IMR-90 (cell line): ENCODE measurements around the gene ECSCR. TPM values are rescaled to one million over a fixed set of nuclear protein-coding genes. Genes with fewer than 3 reads are reported as not detected.

Experiments
- ATAC-seq: fragments of 200-7000 bp; cut with Tn5 transposase; 2 replicates; pipeline ENCODE4 v1.9.1; 2020; ENCODE audit warnings: low read depth, mild to moderate bottlenecking, moderate library complexity
- BruUV-seq: library from RNA; stranded (reverse); fragments of 400-500 nt; replicated peaks from 2 replicates; lab custom pipeline; 2021; lab: Mats Ljungman, UMichigan
- CTCF ChIA-PET: fragments of 300-600 bp; formaldehyde crosslinking; extraction: SDS; loops from one replicate; lab custom pipeline; 2021; ENCODE audit warnings: antibody characterized with exemption; lab: Yijun Ruan, JAX
- POLR2A ChIA-PET: fragments of 300-600 bp; sonication (Branson Sonifier 250); formaldehyde crosslinking; loops from one replicate; lab custom pipeline; 2022; ENCODE audit warnings: antibody characterized with exemption; ENCODE audit not compliant: unreplicated experiment; lab: Charles Lee
- DNase-seq: peaks from one replicate; pipeline ENCODE4 v3.0.0; 2013
- H2AFZ ChIP-seq: replicated peaks from 2 replicates; pipeline ENCODE3; 2013; ENCODE audit warnings: low read length, mild to moderate bottlenecking; ENCODE audit not compliant: poor library complexity
- H2AK5ac ChIP-seq: 2 replicates; pipeline ENCODE4 v1.6.1; 2013; ENCODE audit warnings: low read depth, low read length, inconsistent platforms
- H2AK9ac ChIP-seq: replicated peaks from 2 replicates; pipeline ENCODE3; 2013; ENCODE audit warnings: mild to moderate bottlenecking, low read depth, low read length, moderate library complexity; ENCODE audit not compliant: poor library complexity
- H2BK120ac ChIP-seq: 2 replicates; pipeline ENCODE4 v1.6.1; 2013; ENCODE audit warnings: low read depth, low read length, inconsistent platforms
- H2BK15ac ChIP-seq: 3 replicates; pipeline ENCODE4 v1.6.1; 2013; ENCODE audit warnings: low read depth, low read length, inconsistent platforms
- H2BK20ac ChIP-seq: 2 replicates; pipeline ENCODE4 v1.6.1; 2013; ENCODE audit warnings: low read depth, mild to moderate bottlenecking, inconsistent platforms, low read length, moderate library complexity
- H2BK5ac ChIP-seq: 2 replicates; pipeline ENCODE4 v1.6.1; 2013; ENCODE audit warnings: mild to moderate bottlenecking, low read depth, low read length, inconsistent platforms; ENCODE audit not compliant: poor library complexity, severe bottlenecking
- H3K14ac ChIP-seq: replicated peaks from 2 replicates; pipeline ENCODE4 v1.6.1; 2013; ENCODE audit warnings: low read depth, low read length, inconsistent platforms
- H3K18ac ChIP-seq: 2 replicates; pipeline ENCODE4 v1.6.1; 2013; ENCODE audit warnings: low read depth, low read length, control low read depth
- H3K23ac ChIP-seq: 2 replicates; pipeline ENCODE4 v1.6.1; 2013; ENCODE audit warnings: low read depth, low read length, inconsistent platforms
- H3K27ac ChIP-seq: 2 replicates; pipeline ENCODE4 v1.5.1; 2013; ENCODE audit warnings: mild to moderate bottlenecking, control low read depth, low read length; ENCODE audit not compliant: insufficient read depth
- H3K27me3 ChIP-seq: 2 replicates; pipeline ENCODE4 v1.6.1; 2013; ENCODE audit warnings: low read length; ENCODE audit not compliant: control insufficient read depth, insufficient read depth
- H3K36me3 ChIP-seq: 2 replicates; pipeline ENCODE4 v1.6.1; 2013; ENCODE audit warnings: low read length, mixed read lengths; ENCODE audit not compliant: control insufficient read depth, insufficient read depth
- H3K4ac ChIP-seq: 2 replicates; pipeline ENCODE4 v1.6.1; 2013; ENCODE audit warnings: low read depth, low read length, inconsistent platforms
- H3K4me1 ChIP-seq: 2 replicates; pipeline ENCODE4 v1.6.1; 2013; ENCODE audit warnings: low read length, mixed read lengths; ENCODE audit not compliant: control insufficient read depth, insufficient read depth
- H3K4me2 ChIP-seq: 2 replicates; pipeline ENCODE4 v1.6.1; 2013; ENCODE audit warnings: low read depth, mild to moderate bottlenecking, control low read depth, low read length, moderate library complexity
- H3K4me3 ChIP-seq: 2 replicates; pipeline ENCODE4 v1.5.1; 2013; ENCODE audit warnings: low read depth, mild to moderate bottlenecking, control low read depth, low read length, moderate library complexity; ENCODE audit not compliant: insufficient read depth
- H3K56ac ChIP-seq: 2 replicates; pipeline ENCODE4 v1.6.1; 2013; ENCODE audit warnings: low read length, inconsistent platforms; ENCODE audit not compliant: insufficient read depth; ENCODE audit errors: extremely low read depth
- H3K79me1 ChIP-seq, 2 experiments: 2 replicates each; pipeline ENCODE4 v1.6.1; 2013; ENCODE audit warnings: low read length in 2 of 2, inconsistent platforms in 1 of 2, low read depth in 1 of 2
- H3K9ac ChIP-seq: 2 replicates; pipeline ENCODE4 v1.6.1; 2013; ENCODE audit warnings: low read depth, low read length, control low read depth
- H3K9me1 ChIP-seq: 2 replicates; pipeline ENCODE4 v1.6.1; 2013; ENCODE audit warnings: low read length, inconsistent platforms; ENCODE audit not compliant: insufficient read depth
- H3K9me3 ChIP-seq: 2 replicates; pipeline ENCODE4 v1.6.1; 2013; ENCODE audit warnings: low read length; ENCODE audit not compliant: control insufficient read depth, insufficient read depth
- H4K20me1 ChIP-seq: 2 replicates; pipeline ENCODE4 v1.6.1; 2013; ENCODE audit warnings: low read length, inconsistent platforms; ENCODE audit not compliant: insufficient read depth
- H4K5ac ChIP-seq: 2 replicates; pipeline ENCODE4 v1.6.1; 2013; ENCODE audit warnings: mild to moderate bottlenecking, low read depth, low read length, control low read depth
- H4K8ac ChIP-seq, 2 experiments: 2 replicates each; pipeline ENCODE4 v1.6.1; 2013; ENCODE audit warnings: low read depth in 2 of 2, low read length in 2 of 2, control low read depth in 1 of 2, inconsistent platforms in 1 of 2
- H4K91ac ChIP-seq: 2 replicates; pipeline ENCODE4 v1.6.1; 2013; ENCODE audit warnings: low read depth, low read length, inconsistent platforms; ENCODE audit not compliant: insufficient read depth
- CEBPB ChIP-seq: IDR thresholded peaks from 2 replicates; pipeline ENCODE4 v1.6.1; 2012; ENCODE audit warnings: low read depth, low read length, improper control_type of control experiment
- CHD1 ChIP-seq: IDR thresholded peaks from 2 replicates; pipeline ENCODE4 v1.6.1; 2012; ENCODE audit warnings: low read depth, low read length, improper control_type of control experiment
- ELK1 ChIP-seq: fragments of 150-350 bp; IDR thresholded peaks from 2 replicates; pipeline ENCODE4 v1.6.1; 2016; ENCODE audit warnings: low read depth, mild to moderate bottlenecking, low read length, moderate library complexity, borderline replicate concordance
- POLR2A ChIP-seq: IDR thresholded peaks from 2 replicates; pipeline ENCODE4 v1.6.1; 2012; ENCODE audit warnings: mild to moderate bottlenecking, low read depth, low read length
- RAD21 ChIP-seq: IDR thresholded peaks from 2 replicates; pipeline ENCODE4 v1.6.1; 2012; ENCODE audit warnings: low read length, improper control_type of control experiment
- RCOR1 ChIP-seq: IDR thresholded peaks from 2 replicates; pipeline ENCODE4 v1.6.1; 2012; ENCODE audit warnings: mild to moderate bottlenecking, low read length, improper control_type of control experiment; ENCODE audit not compliant: insufficient replicate concordance
- RFX5 ChIP-seq: IDR thresholded peaks from 2 replicates; pipeline ENCODE4 v1.8.0; 2012; ENCODE audit warnings: low read depth, mild to moderate bottlenecking, low read length, moderate library complexity
- WGBS, 2 experiments: methylation state at CpG; one replicate each; pipeline versions ENCODE4 v1.1.5 to v1.1.7; 2013; ENCODE audit warnings: missing lambda C conversion rate in 2 of 2; ENCODE audit not compliant: insufficient read length in 1 of 2; ENCODE audit errors: extremely low coverage in 2 of 2; 5-methylcytosine and 5-hydroxymethylcytosine counted together
- dilution Hi-C: fragments of 300-500 bp; cut with HindIII; formaldehyde crosslinking; loops from one replicate; pipeline ENCODE4 v1.14.3; 2018; ENCODE audit warnings: low sequenced_read_pairs; ENCODE audit not compliant: unreplicated experiment
- in situ Hi-C: fragments of 300-500 bp; cut with MboI; formaldehyde crosslinking; loops from 3 replicates; pipeline ENCODE4 v1.14.3; 2019; ENCODE audit warnings: low sequenced_read_pairs, inconsistent platforms, mixed read lengths
- intact Hi-C: fragments of 100-400 bp; cut with micrococcal nuclease; formaldehyde crosslinking; loops from 2 replicates; pipeline ENCODE4 v1.10.0; 2022
- polyA plus RNA-seq, 3 experiments: library from polyadenylated mRNA; depleted of rRNA; stranded (reverse); fragments of >200 nt; gene quantifications; 2 replicates each; pipeline ENCODE4 v1.2.3, GENCODE V29; 2012; ENCODE audit warnings: low replicate concordance in 1 of 3
- total RNA-seq: library from RNA; depleted of rRNA; stranded (reverse); fragments of >200 nt; gene quantifications from 2 replicates; pipeline ENCODE4 v1.2.3, GENCODE V29; 2012

The ECSCR gene
- total and polyA plus RNA-seq, 2 of the 4 experiments (the other 2 are of a cell fraction) = 3.6 to 3.9 TPM

DNA sequence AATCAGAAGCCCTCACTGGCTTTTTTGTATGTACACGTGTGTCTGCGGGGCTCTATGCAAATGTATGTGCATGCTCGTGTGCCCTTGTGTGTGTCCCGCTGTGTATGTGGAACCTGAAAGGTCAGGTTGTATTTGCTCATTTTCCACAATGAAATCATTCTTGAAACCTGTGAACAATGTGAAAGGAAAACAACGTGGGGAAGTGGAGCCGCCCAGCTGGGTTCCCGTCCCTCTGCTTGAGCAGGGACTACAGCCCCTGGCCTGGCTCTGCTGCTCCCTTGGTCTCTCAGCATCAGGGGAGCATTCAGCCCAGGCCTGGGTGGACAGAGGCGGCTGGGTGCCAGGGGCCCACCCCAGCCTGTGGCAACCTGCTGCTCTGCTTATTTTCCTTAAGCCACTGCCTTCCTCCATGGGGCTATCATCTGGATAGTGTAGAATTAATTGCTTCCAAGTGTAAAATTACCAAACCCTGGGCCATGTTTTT lies 3.0 kb downstream of the ECSCR start:
- H2BK20ac ChIP-seq = peak overlapping the region; percentile 84
- no peak for DNase-seq
- H3K27me3 ChIP-seq = no peaks in the 10 kb centered on the region
- no peak for ATAC-seq
- peaks cover 23% of the 10 kb centered on the region for H3K4me1 ChIP-seq
- H3K4me3 ChIP-seq = no peak overlapping the region
- peak overlapping the region; percentile 90; the same call in 1 of the 2 replicates for H3K4ac ChIP-seq
- H3K79me1 ChIP-seq = no peaks in the 10 kb centered on the region; a peak in 1 of 4 replicates
- H2AK9ac ChIP-seq = peak overlapping the region; percentile 83
- peaks cover 25% of the 10 kb centered on the region for H3K9me1 ChIP-seq
- no peaks in the 10 kb centered on the region for H3K36me3 ChIP-seq
- no peak overlapping the region for H4K91ac ChIP-seq
- ChIA-PET CTCF (no interaction called here), POLR2A (no interaction called here)
- dilution Hi-C loops = no loop called here
- H3K23ac ChIP-seq = 0 out of 2 replicates have a peak overlapping the region, but pooled peaks have one; percentile 29
- no peaks in the 10 kb centered on the region for H4K20me1 ChIP-seq
- intact Hi-C loops = no loop called here
- 0 out of 2 replicates have a peak overlapping the region, but pooled peaks have one; percentile 14 for H3K14ac ChIP-seq
- peak overlapping the region; percentile 45 for H2AFZ ChIP-seq
- no peak overlapping the region for H4K5ac ChIP-seq
- no peak overlapping the region for H3K4me2 ChIP-seq
- no peak overlapping the region for H3K56ac ChIP-seq
- no peaks in the 10 kb centered on the region for H3K9me3 ChIP-seq
- in situ Hi-C loops = no loop called here
- no peak overlapping the region for H3K27ac ChIP-seq
- 100% methylated on average over 2 of the region's 8 CpGs; no CpG with 5 or more reads in 1 of the 2 experiments for WGBS, 2 experiments
- H2AK5ac ChIP-seq = peak overlapping the region; percentile 83
- peak overlapping the region; percentile 63 for H2BK120ac ChIP-seq
- BruUV-seq = no TSS peak
- peak overlapping the region; percentile 50; the same call in 1 of the 3 replicates for H2BK15ac ChIP-seq
- H3K18ac ChIP-seq = no peak overlapping the region
- TF ChIP-seq POLR2A (no peak), RFX5 (no peak), CHD1 (no peak), RAD21 (no peak), ELK1 (no peak), CEBPB (no peak), RCOR1 (no peak)
- H3K9ac ChIP-seq = no peak overlapping the region
- peak overlapping the region in 1 of 2 experiments; percentile 89; a peak in 1 of 4 replicates for H4K8ac ChIP-seq
- H2BK5ac ChIP-seq = no peak overlapping the region
